ENCODE results near the gene CDH23.

CDH23 gene

DNA sequence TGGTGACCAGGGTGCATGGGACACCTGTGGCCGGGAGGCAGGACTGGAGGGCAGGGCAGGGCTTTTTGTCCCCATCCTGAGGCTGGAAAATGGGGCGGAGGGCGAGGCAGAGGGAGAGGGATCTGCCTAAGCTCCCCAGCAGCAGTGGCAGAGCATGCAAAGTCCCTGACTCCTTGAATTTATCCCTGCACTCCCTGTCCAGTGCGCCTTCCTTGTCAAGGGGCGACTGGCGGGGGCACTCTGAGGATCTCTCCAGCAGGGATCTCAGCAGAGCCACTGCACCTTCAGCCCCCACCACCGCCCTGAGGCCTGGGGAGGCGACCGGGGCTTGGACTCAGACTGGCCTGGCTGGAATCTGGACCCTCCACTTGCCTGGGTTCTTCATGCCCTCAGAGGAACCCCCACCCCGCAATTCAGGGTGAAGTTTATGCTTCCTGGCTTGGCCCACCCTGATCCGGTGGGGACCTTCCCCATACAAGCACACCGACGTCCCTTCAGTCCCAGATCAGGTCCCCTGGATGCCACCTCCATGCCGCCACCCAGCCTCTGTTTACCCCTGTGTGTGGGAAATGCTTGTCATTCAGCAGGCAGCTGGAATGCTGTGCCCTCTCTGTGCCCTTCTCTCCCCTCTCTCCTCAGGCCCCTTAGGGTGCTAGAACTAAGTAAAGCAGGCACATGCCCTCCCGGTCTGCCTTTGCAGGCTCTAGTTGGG lies 46.3 kb downstream of the CDH23 start:
- no peak for TF ChIP-seq TAF1 (IDR thresholded peaks at IDR 0.05; ENCODE audit: borderline replicate concordance, insufficient read depth, low read length)
- TF ChIP-seq SIN3A (IDR thresholded peaks at IDR 0.05; ENCODE audit: borderline replicate concordance, insufficient read depth, low read length) = no peak
- no peak for TF ChIP-seq POLR2AphosphoS5 (IDR thresholded peaks at IDR 0.05; ENCODE audit: low read depth, low read length)
- TF ChIP-seq, protein P1, sequence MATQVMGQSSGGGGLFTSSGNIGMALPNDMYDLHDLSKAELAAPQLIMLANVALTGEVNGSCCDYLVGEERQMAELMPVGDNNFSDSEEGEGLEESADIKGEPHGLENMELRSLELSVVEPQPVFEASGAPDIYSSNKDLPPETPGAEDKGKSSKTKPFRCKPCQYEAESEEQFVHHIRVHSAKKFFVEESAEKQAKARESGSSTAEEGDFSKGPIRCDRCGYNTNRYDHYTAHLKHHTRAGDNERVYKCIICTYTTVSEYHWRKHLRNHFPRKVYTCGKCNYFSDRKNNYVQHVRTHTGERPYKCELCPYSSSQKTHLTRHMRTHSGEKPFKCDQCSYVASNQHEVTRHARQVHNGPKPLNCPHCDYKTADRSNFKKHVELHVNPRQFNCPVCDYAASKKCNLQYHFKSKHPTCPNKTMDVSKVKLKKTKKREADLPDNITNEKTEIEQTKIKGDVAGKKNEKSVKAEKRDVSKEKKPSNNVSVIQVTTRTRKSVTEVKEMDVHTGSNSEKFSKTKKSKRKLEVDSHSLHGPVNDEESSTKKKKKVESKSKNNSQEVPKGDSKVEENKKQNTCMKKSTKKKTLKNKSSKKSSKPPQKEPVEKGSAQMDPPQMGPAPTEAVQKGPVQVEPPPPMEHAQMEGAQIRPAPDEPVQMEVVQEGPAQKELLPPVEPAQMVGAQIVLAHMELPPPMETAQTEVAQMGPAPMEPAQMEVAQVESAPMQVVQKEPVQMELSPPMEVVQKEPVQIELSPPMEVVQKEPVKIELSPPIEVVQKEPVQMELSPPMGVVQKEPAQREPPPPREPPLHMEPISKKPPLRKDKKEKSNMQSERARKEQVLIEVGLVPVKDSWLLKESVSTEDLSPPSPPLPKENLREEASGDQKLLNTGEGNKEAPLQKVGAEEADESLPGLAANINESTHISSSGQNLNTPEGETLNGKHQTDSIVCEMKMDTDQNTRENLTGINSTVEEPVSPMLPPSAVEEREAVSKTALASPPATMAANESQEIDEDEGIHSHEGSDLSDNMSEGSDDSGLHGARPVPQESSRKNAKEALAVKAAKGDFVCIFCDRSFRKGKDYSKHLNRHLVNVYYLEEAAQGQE (IDR thresholded peaks at IDR 0.05; ENCODE audit: insufficient read depth in 1 of 2, low read depth in 2 of 2, low read length in 2 of 2) = no peak
- TF ChIP-seq FOXP2 (optimal IDR thresholded peaks at IDR 0.05; ENCODE audit: borderline replicate concordance, extremely low read depth, extremely low read length, insufficient read depth) = no peak

DNA sequence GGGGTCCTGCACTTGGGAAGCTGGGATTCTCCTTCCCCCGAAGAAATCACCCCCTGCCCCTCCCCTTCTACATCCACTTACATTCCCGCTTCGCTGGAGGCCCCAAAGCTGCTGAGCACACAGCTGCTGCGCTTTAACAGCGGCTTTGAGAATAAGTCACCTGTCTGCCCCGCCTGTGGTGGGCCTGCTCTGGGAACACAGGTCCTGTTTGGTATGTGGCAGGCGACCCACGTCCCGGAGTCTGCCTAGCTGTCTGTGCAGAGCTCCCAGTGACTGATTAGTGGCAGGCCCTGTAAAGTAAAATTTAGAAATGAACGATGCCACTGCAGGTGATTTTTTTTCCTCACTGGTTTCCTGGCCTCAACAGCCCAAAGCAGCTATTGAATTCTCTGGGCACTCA lies 47.0 kb downstream of the CDH23 start:
- TF ChIP-seq SIN3A (IDR thresholded peaks at IDR 0.05; ENCODE audit: borderline replicate concordance, insufficient read depth, low read length) = no peak
- no peak for TF ChIP-seq TAF1 (IDR thresholded peaks at IDR 0.05; ENCODE audit: borderline replicate concordance, insufficient read depth, low read length)
- TF ChIP-seq FOXP2 (optimal IDR thresholded peaks at IDR 0.05; ENCODE audit: borderline replicate concordance, extremely low read depth, extremely low read length, insufficient read depth) = no peak
- TF ChIP-seq, protein P1 (IDR thresholded peaks at IDR 0.05; ENCODE audit: insufficient read depth in 1 of 2, low read depth in 2 of 2, low read length in 2 of 2) = no peak
- no peak for TF ChIP-seq POLR2AphosphoS5 (IDR thresholded peaks at IDR 0.05; ENCODE audit: low read depth, low read length)

DNA sequence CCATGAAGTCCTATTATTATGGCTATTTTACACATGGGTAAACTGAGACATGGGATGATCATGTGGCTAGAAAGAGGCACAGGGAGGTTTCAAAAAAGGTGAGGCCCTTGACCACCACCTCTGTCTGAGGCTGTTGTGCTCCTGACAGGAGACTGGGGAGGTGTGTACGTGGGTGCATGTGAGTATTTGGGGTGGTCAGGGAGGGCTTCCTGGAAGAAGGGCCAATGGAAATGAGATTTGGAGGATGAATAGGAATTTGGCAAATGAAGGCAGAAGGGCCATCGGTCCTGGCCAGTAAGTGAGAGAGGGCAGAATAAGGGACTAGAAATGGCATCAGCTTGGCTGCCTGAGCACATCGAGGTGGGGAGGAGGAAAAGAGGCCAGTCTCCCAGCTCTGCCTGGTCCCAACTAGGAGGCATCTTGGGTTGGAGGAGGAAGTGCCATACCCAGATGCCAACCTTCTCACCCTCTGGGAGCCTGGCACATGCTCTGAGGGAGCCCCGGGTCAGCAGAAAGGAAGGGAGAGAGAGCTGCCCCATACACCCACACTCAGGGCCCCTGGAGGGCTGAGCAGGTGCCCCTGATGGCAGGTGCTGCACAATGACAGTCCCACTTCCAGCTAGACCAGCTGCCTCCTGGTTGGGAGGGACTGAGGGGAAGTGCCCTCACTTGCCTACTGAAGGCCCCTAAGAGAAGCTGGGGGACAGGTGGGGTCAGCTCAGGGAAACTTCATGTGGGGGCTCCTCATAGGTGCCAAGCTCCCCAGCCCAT lies 47.7 kb downstream of the CDH23 start:
- TF ChIP-seq FOXP2 (optimal IDR thresholded peaks at IDR 0.05; ENCODE audit: borderline replicate concordance, extremely low read depth, extremely low read length, insufficient read depth) (no peak), TAF1 (IDR thresholded peaks at IDR 0.05; ENCODE audit: borderline replicate concordance, insufficient read depth, low read length) (no peak), POLR2AphosphoS5 (IDR thresholded peaks at IDR 0.05; ENCODE audit: low read depth, low read length) (no peak), SIN3A (IDR thresholded peaks at IDR 0.05; ENCODE audit: borderline replicate concordance, insufficient read depth, low read length) (no peak)
- TF ChIP-seq, protein P1 (IDR thresholded peaks at IDR 0.05; ENCODE audit: insufficient read depth in 1 of 2, low read depth in 2 of 2, low read length in 2 of 2) = no peak

DNA sequence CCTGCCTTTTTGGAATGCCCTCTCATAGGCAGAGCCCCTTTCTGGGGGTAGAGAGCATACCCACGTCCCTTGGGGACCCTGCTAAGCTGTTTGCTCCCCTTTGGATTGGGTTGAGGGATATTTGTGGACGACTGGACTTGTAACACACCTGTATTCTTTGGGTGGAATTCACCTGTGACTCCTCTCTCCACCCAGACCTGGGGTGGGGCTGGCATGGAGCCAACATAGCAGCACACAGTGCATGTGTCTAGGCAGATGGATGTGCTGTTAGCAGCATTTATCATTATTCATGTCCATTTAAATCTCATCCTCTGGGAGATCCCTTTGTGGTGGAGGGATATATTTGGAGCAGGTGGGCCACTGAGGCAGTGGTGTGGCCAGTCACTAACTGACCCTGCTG lies 51.0 kb downstream of the CDH23 start:
- TF ChIP-seq POLR2AphosphoS5 (IDR thresholded peaks at IDR 0.05; ENCODE audit: low read depth, low read length) (no peak), FOXP2 (optimal IDR thresholded peaks at IDR 0.05; ENCODE audit: borderline replicate concordance, extremely low read depth, extremely low read length, insufficient read depth) (no peak), SIN3A (IDR thresholded peaks at IDR 0.05; ENCODE audit: borderline replicate concordance, insufficient read depth, low read length) (no peak), TAF1 (IDR thresholded peaks at IDR 0.05; ENCODE audit: borderline replicate concordance, insufficient read depth, low read length) (no peak)
- TF ChIP-seq, protein P1 (IDR thresholded peaks at IDR 0.05; ENCODE audit: insufficient read depth in 1 of 2, low read depth in 2 of 2, low read length in 2 of 2) = no peak
